ENCODE measurements around the gene IFNGR2. TPM values are rescaled to one million over a fixed set of nuclear protein-coding genes. Genes with fewer than 3 reads are reported as not detected.

The IFNGR2 gene
- total and polyA plus RNA-seq, 4 experiments from 2014 or later: 8.7 to 24.3 (median 21.8) TPM

GRCh38 chr21:33432496-33432895 is 29.3 kb downstream of the IFNGR2 start:
- no peak overlapping the region for H3K27ac ChIP-seq (ENCODE audit: low read depth, low read length)
- no peak for DNase-seq
- POLR2A ChIA-PET (ENCODE audit: partially characterized antibody): no interaction called here
- Mint-ChIP-seq H3K36me3 (peaks cover 47 to 68% of the 10 kb centered on the region in 2 donors), H3K4me3 (no peak overlapping the region), H3K27me3 (no peaks in the 10 kb centered on the region), H3K4me1 (peaks cover 6 to 17% (median 12%) of the 10 kb centered on the region in 4 donors), H3K27ac (peak overlapping the region in 1 of 7 donors; percentile 42), H3K9me3 (no peaks in the 10 kb centered on the region)
- intact Hi-C loops (cut with micrococcal nuclease): no loop called here
- no peak overlapping the region for H3K4me3 ChIP-seq (ENCODE audit: low read length in 2 of 2)
- CTCF ChIA-PET (ENCODE audit: partially characterized antibody): interaction anchor here (1.1 to 1.7 kb wide), 3 partner anchors 12 to 173 kb away, joined by 3 to 6 read pairs (median 4); no protein-coding TSS in a partner anchor
- peaks cover 45% of the 10 kb centered on the region for H3K36me3 ChIP-seq (ENCODE audit: insufficient read depth, low read length)
- peaks cover 9% of the 10 kb centered on the region for H3K4me1 ChIP-seq (ENCODE audit: insufficient read depth, low read length)
- H3K27me3 ChIP-seq (ENCODE audit: insufficient read depth, low read length): no peaks in the 10 kb centered on the region
- H3K9me3 ChIP-seq (ENCODE audit: control insufficient read depth in 1 of 2, low read length in 2 of 2): no peaks in the 10 kb centered on the region

DNA sequence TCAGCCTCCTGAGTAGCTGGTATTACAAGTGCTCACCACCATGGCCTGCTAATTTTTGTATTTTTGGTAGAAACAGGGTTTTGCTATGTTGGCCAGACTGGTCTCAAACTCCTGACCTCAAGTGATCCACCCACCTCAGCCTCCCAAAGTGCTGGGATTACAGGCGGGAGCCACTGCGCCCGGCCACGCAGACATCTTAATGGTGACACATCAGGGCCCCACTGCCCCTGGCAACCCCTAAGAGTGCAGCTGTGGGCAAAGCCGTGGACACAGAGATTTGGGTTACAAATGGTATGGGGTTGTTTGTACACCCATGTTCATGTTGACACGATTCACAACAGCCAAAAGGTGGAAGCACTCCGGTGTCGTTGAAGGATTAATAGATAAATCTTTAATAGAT is 29.8 kb downstream of the IFNGR2 start:
- H3K9me3 Mint-ChIP-seq: no peaks in the 10 kb centered on the region

DNA sequence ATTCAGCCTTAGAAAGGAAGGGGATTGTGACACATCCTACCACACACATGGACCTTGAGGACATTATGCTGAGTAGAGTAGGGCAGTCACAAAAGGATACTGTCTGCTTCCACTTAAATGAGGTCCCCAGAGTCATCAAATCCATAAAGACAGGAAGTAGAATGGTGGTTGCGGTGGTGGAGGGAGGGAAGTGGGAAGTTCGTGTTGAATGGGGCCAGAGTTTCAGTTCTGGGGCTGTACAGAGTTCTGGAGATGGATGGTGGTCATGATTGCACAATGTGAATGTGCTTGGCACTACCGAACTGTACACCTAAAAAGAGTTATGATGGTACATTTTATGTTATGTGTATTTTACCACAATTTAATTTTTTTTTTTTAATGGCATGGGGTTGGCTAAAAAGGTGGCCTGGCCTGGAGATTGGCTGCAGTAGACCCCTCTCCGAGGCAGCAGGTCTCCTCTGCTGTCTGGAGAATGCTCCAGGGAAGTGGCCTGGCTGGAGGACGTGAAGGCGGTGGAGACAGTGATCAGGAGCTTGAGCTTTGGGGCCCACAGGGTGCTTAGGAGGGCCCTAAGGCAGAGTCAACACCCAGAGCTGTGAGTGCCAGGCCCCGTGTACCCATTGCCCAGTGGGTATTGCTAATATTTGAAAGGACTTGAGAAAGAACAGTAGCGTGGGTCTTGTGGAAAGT is 30.4 kb downstream of the IFNGR2 start:
- Histone ChIP-seq H3K4me1 (ENCODE audit: insufficient read depth, low read length) (peaks cover 9% of the 10 kb centered on the region), H3K36me3 (ENCODE audit: insufficient read depth, low read length) (peaks cover 49% of the 10 kb centered on the region), H3K4me3 (ENCODE audit: low read length in 2 of 2) (no peak overlapping the region), H3K9me3 (ENCODE audit: control insufficient read depth in 1 of 2, low read length in 2 of 2) (no peaks in the 10 kb centered on the region), H3K27ac (ENCODE audit: low read depth, low read length) (no peak overlapping the region), H3K27me3 (ENCODE audit: insufficient read depth, low read length) (no peaks in the 10 kb centered on the region)
- intact Hi-C loops (cut with micrococcal nuclease): no loop called here
- no peaks in the 10 kb centered on the region for H3K27me3 Mint-ChIP-seq
- peak overlapping the region in 5 of 7 donors; percentile 19 to 87 (median 63) for H3K27ac Mint-ChIP-seq
- no peak for DNase-seq
- ChIA-PET POLR2A (ENCODE audit: partially characterized antibody) (interaction anchor here (0.8 kb wide), 1 partner anchor 72 kb away, joined by 3 read pairs; no protein-coding TSS in a partner anchor), CTCF (ENCODE audit: partially characterized antibody) (interaction anchor here (2.0 to 3.6 kb wide), 2 partner anchors 11 to 72 kb away, joined by 5 to 24 read pairs; no protein-coding TSS in a partner anchor)
- H3K36me3 Mint-ChIP-seq: peaks cover 51 to 70% of the 10 kb centered on the region in 2 donors
- no peaks in the 10 kb centered on the region for H3K9me3 Mint-ChIP-seq
- H3K4me3 Mint-ChIP-seq: no peak overlapping the region
- peaks cover 6 to 17% (median 12%) of the 10 kb centered on the region in 4 donors for H3K4me1 Mint-ChIP-seq

More for the DNA sequence above, 29.8 kb downstream of the IFNGR2 start:
- Mint-ChIP-seq H3K36me3 (peaks cover 49 to 68% of the 10 kb centered on the region in 2 donors), H3K4me3 (no peak overlapping the region), H3K27ac (peak overlapping the region in 3 of 7 donors; percentile 25 to 84 (median 37)), H3K4me1 (peaks cover 6 to 17% (median 12%) of the 10 kb centered on the region in 4 donors), H3K27me3 (no peaks in the 10 kb centered on the region)
- Histone ChIP-seq H3K27me3 (ENCODE audit: insufficient read depth, low read length) (no peaks in the 10 kb centered on the region), H3K4me1 (ENCODE audit: insufficient read depth, low read length) (peaks cover 9% of the 10 kb centered on the region), H3K4me3 (ENCODE audit: low read length in 2 of 2) (no peak overlapping the region), H3K9me3 (ENCODE audit: control insufficient read depth in 1 of 2, low read length in 2 of 2) (no peaks in the 10 kb centered on the region), H3K36me3 (ENCODE audit: insufficient read depth, low read length) (peaks cover 48% of the 10 kb centered on the region), H3K27ac (ENCODE audit: low read depth, low read length) (no peak overlapping the region)
- ChIA-PET CTCF (ENCODE audit: partially characterized antibody) (no interaction called here), POLR2A (ENCODE audit: partially characterized antibody) (no interaction called here)
- DNase-seq: no peak
- intact Hi-C loops (cut with micrococcal nuclease): no loop called here

DNA sequence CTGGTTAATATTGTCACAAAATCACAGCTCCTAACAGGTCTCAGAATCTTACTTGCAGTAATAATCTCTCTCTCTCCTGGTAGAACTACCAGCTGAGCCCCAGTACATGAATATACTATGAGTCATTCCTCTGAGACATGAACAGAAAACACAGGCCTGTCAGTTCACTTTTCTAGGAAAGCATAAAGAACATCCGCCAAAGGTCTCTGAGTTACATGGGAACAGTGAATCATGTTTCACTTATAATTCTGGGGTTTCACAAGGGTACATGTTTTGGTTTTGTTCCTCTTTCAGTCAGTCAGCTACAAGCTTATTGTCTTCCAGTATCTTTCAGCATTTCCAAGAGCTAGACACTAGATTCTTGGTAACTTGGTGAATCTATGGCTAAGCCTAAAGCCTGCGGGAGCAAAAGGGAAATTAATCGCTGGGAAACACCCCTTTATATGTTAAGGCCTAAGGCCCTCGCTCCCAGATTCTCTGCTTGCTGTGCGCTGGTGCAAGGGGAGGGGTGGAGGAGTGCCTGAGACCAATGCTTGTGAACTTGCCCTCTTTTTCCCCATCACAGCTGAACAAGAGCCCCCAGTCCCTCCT is 31.7 kb downstream of the IFNGR2 start:
- Mint-ChIP-seq H3K27me3 (no peaks in the 10 kb centered on the region), H3K27ac (peak overlapping the region; percentile 17 to 89 (median 51)), H3K4me3 (no peak overlapping the region), H3K36me3 (peaks cover 47 to 66% of the 10 kb centered on the region in 2 donors), H3K9me3 (no peaks in the 10 kb centered on the region), H3K4me1 (peaks cover 6 to 17% (median 12%) of the 10 kb centered on the region in 4 donors)
- DNase-seq: no peak
- H3K27ac ChIP-seq (ENCODE audit: low read depth, low read length): no peak overlapping the region
- peaks cover 49% of the 10 kb centered on the region for H3K36me3 ChIP-seq (ENCODE audit: insufficient read depth, low read length)
- ChIA-PET CTCF (ENCODE audit: partially characterized antibody) (interaction anchor here (1.8 to 3.6 kb wide), 3 partner anchors 10 to 73 kb away, joined by 4 to 24 read pairs (median 5); no protein-coding TSS in a partner anchor), POLR2A (ENCODE audit: partially characterized antibody) (interaction anchor here (0.8 kb wide), 1 partner anchor 74 kb away, joined by 3 read pairs; no protein-coding TSS in a partner anchor)
- no peaks in the 10 kb centered on the region for H3K27me3 ChIP-seq (ENCODE audit: insufficient read depth, low read length)
- intact Hi-C loops (cut with micrococcal nuclease): no loop called here
- no peaks in the 10 kb centered on the region for H3K9me3 ChIP-seq (ENCODE audit: control insufficient read depth in 1 of 2, low read length in 2 of 2)
- no peak overlapping the region for H3K4me3 ChIP-seq (ENCODE audit: low read length in 2 of 2)
- H3K4me1 ChIP-seq (ENCODE audit: insufficient read depth, low read length): peaks cover 9% of the 10 kb centered on the region

DNA sequence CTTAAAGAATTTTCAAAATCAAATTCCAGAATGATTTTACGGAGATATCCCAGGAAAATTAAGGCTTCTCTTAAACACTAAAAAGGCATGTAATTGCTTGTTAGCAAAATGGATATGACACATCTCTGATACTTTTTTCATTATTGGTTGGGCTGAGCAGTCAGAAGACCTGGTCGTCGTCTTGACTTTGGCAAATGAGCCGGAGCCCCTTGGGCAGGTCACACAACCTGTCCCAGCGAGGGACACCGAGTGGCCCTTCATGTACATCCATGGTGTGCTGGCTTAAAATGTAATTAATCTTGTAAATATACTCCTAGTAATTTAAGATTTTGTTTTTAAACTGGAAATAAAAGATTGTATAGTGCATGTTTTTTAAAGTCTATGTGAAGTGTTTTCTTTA is 33.9 kb downstream of the IFNGR2 start:
- DNase-seq: no peak
- H3K36me3 ChIP-seq (ENCODE audit: insufficient read depth, low read length): peaks cover 43% of the 10 kb centered on the region
- POLR2A ChIA-PET (ENCODE audit: partially characterized antibody): interaction anchor here (0.9 kb wide), 1 partner anchor 180 kb away, joined by 3 read pairs; no protein-coding TSS in a partner anchor
- peaks cover 9% of the 10 kb centered on the region for H3K4me1 ChIP-seq (ENCODE audit: insufficient read depth, low read length)
- H3K4me3 ChIP-seq (ENCODE audit: low read length in 2 of 2): no peak overlapping the region
- no peaks in the 10 kb centered on the region for H3K27me3 Mint-ChIP-seq
- no peak overlapping the region for H3K27ac Mint-ChIP-seq
- no peak overlapping the region for H3K27ac ChIP-seq (ENCODE audit: low read depth, low read length)
- H3K27me3 ChIP-seq (ENCODE audit: insufficient read depth, low read length): no peaks in the 10 kb centered on the region
- intact Hi-C loops (cut with micrococcal nuclease): no loop called here
- peaks cover 9 to 18% (median 15%) of the 10 kb centered on the region in 4 donors for H3K4me1 Mint-ChIP-seq
- no peaks in the 10 kb centered on the region for H3K9me3 ChIP-seq (ENCODE audit: control insufficient read depth in 1 of 2, low read length in 2 of 2)
- peaks cover 39 to 55% of the 10 kb centered on the region in 2 donors for H3K36me3 Mint-ChIP-seq
- H3K9me3 Mint-ChIP-seq: no peaks in the 10 kb centered on the region
- no peak overlapping the region for H3K4me3 Mint-ChIP-seq
- CTCF ChIA-PET (ENCODE audit: partially characterized antibody): interaction anchor here (1.0 to 3.6 kb wide), 5 partner anchors 8 to 497 kb away, joined by 3 to 24 read pairs (median 4); no protein-coding TSS in a partner anchor

GRCh38 chr21:33441489-33442477 is 38.6 kb downstream of the IFNGR2 start:
- H3K9me3 ChIP-seq (ENCODE audit: control insufficient read depth in 1 of 2, low read length in 2 of 2): no peaks in the 10 kb centered on the region
- Mint-ChIP-seq H3K9me3 (no peaks in the 10 kb centered on the region), H3K4me3 (no peak overlapping the region), H3K36me3 (peaks cover 20 to 33% of the 10 kb centered on the region in 2 donors), H3K4me1 (peaks cover 5 to 9% (median 7%) of the 10 kb centered on the region in 4 donors), H3K27me3 (no peaks in the 10 kb centered on the region), H3K27ac (peak overlapping the region in 4 of 7 donors; percentile 14 to 53 (median 30))
- DNase-seq: no peak
- intact Hi-C loops (cut with micrococcal nuclease): no loop called here
- H3K36me3 ChIP-seq (ENCODE audit: insufficient read depth, low read length): peaks cover 16% of the 10 kb centered on the region
- ChIA-PET POLR2A (ENCODE audit: partially characterized antibody) (no interaction called here), CTCF (ENCODE audit: partially characterized antibody) (interaction anchor here (0.9 to 1.5 kb wide), 4 partner anchors 67 to 501 kb away, joined by 3 to 8 read pairs (median 4); no protein-coding TSS in a partner anchor)
- H3K27ac ChIP-seq (ENCODE audit: low read depth, low read length): no peak overlapping the region
- no peak overlapping the region for H3K4me3 ChIP-seq (ENCODE audit: low read length in 2 of 2)
- H3K27me3 ChIP-seq (ENCODE audit: insufficient read depth, low read length): no peaks in the 10 kb centered on the region
- no peaks in the 10 kb centered on the region for H3K4me1 ChIP-seq (ENCODE audit: insufficient read depth, low read length)

All from CD4-positive, alpha-beta memory T cell (primary cell).